Measurements from ENCODE around the gene MRPL40.

GRCh38 chr22:19438298-19438697 lies 6.0 kb downstream of the MRPL40 start:
- TF ChIP-seq CTCF (conservative IDR thresholded peaks at IDR 0.05 in 1 of 2, IDR thresholded peaks at IDR 0.05 in 1 of 2; ENCODE audit: low read depth in 1 of 2, low read length in 2 of 2) (no peak), EZH2 (IDR thresholded peaks at IDR 0.05; ENCODE audit: low read length, missing control alignments) (no peak)
